HepG2 (cell line): Measurements from ENCODE around the gene SH2D3A. TPM values are rescaled to one million over a fixed set of nuclear protein-coding genes. Genes with fewer than 3 reads are reported as not detected.

ENCODE experiments used
- CENPX ChIP-seq: sonication (generic); formaldehyde crosslinking; IDR thresholded peaks from 2 replicates; pipeline ENCODE4 v1.9.0; 2021; ENCODE audit warnings: mild to moderate bottlenecking, missing genetic modification reagents, moderate library complexity
- CREB1 ChIP-seq, 2 experiments: fragments of 450-650 bp in 1 of 2; IDR thresholded peaks; 2 replicates each; pipeline ENCODE4 v1.6.1; 2016 to 2017; ENCODE audit warnings: control low read depth in 1 of 2, mild to moderate bottlenecking in 1 of 2, missing compliant biosample characterization in 1 of 2, missing genetic modification characterization in 1 of 2
- HNF4G ChIP-seq, 2 experiments: sonication (generic) in 1 of 2; formaldehyde crosslinking in 1 of 2; IDR thresholded peaks; 2 replicates each; pipeline versions ENCODE4 v1.4.0 to v1.6.1; 2011 to 2020; ENCODE audit warnings: borderline replicate concordance in 2 of 2, low read depth in 2 of 2, mild to moderate bottlenecking in 2 of 2, low read length in 1 of 2, missing genetic modification reagents in 1 of 2, moderate library complexity in 1 of 2
- KAT2B ChIP-seq: fragments of 150-350 bp; IDR thresholded peaks from 2 replicates; pipeline ENCODE4 v1.6.1; 2014; ENCODE audit warnings: low read depth, low read length, borderline replicate concordance
- MYC ChIP-seq: sonication (generic); formaldehyde crosslinking; IDR thresholded peaks from 2 replicates; pipeline ENCODE4 v1.9.0; 2021; ENCODE audit warnings: missing genetic modification reagents, borderline replicate concordance
- PATZ1 ChIP-seq: sonication (generic); formaldehyde crosslinking; IDR thresholded peaks from 2 replicates; pipeline ENCODE4 v1.4.0; 2020; ENCODE audit warnings: missing genetic modification reagents
- PCBP2 ChIP-seq: fragments of 200-400 bp; formaldehyde crosslinking; optimal IDR thresholded peaks from 2 replicates; pipeline ENCODE3; 2018; ENCODE audit warnings: low read length, low read depth; ENCODE audit not compliant: poor library complexity, severe bottlenecking
- THAP11 ChIP-seq: IDR thresholded peaks from 2 replicates; pipeline ENCODE4 v1.6.1; 2016; ENCODE audit warnings: missing biosample characterization, missing genetic modification reagents
- ZNF318 ChIP-seq: sonication (generic); formaldehyde crosslinking; IDR thresholded peaks from 2 replicates; pipeline ENCODE4 v1.4.0; 2020; ENCODE audit warnings: mild to moderate bottlenecking, missing genetic modification reagents
- ZNF577 ChIP-seq: sonication (generic); formaldehyde crosslinking; IDR thresholded peaks from 2 replicates; pipeline ENCODE4 v1.4.0; 2020; ENCODE audit warnings: mild to moderate bottlenecking, low read depth, missing genetic modification reagents, borderline replicate concordance
- ZNF746 ChIP-seq: sonication (generic); formaldehyde crosslinking; IDR thresholded peaks from 2 replicates; pipeline ENCODE4 v1.8.0; 2022; ENCODE audit warnings: mild to moderate bottlenecking, missing genetic modification reagents
- ZSCAN9 ChIP-seq: IDR thresholded peaks from 2 replicates; pipeline ENCODE4 v1.6.1; 2016; ENCODE audit warnings: borderline replicate concordance
- polyA plus RNA-seq, 8 experiments: library from polyadenylated mRNA; depleted of rRNA in 3 of 8; stranded (reverse) in 7 of 8; unstranded in 1 of 8; fragments of >200 nt; fragmentation: Illumina TruSeq in 4 of 8; extraction: Trizol in 4 of 8; gene quantifications; 2 replicates each; pipeline versions ENCODE4 v1.2.1 to v1.2.3, GENCODE V29; 2011 to 2016; ENCODE audit warnings: low read depth in 4 of 8, missing spikeins in 1 of 8, mixed read lengths in 1 of 8; ENCODE audit not compliant: insufficient read depth in 1 of 8
- total RNA-seq, 5 experiments: library from RNA; depleted of rRNA; stranded (reverse); fragments of >200 nt; fragmentation: Illumina TruSeq; extraction: Trizol; gene quantifications; 2 replicates each; pipeline ENCODE4 v1.2.3, GENCODE V29; 2016; ENCODE audit warnings: low read depth in 1 of 5

Gene SH2D3A
- total and polyA plus RNA-seq, 2 of the 13 experiments (the other 11 are each of a cell fraction or from before 2014, with no cell fraction given): 1.0 to 2.2 TPM

DNA sequence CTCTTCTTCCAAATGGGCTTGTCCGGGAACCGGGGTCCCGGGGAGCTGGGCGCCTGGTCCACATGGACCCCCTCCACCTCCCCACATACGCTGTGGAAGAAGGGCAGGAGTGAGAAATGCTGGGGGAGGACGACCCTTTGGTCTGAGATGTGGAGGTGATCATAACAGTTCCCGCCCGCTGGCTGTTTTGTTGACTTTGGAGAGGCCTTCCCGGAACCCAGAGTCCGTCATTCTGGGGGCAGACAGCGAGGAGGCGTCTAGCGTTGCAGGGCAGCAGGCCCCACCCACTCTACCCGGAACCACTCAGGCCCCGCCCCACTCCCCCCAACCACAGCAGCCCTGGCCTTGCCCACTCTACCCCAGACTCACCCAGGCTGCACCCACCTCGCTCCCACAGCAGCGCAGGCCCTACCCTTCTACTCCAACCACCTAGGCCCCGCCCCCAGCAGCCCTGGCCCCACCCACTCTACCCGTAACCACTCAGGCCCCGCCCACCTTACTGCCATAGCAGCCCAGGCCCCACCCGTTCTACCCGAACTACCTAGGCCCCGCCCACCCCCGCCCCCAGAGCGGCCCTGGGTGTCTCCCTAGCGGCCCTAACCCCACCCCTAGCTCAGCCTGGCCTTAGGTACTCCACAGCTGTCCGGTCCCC is 37.0 kb downstream of the SH2D3A start (continued):
- TF ChIP-seq ZNF577 (CRISPR knock-in tag): no peak
- TF ChIP-seq HNF4G (IDR thresholded peaks at IDR 0.05; ENCODE audit: borderline replicate concordance, low read depth, low read length): no peak
- TF ChIP-seq HNF4G (CRISPR knock-in tag; IDR thresholded peaks at IDR 0.05; ENCODE audit: borderline replicate concordance, low read depth): 0 out of 2 replicates have a peak, but pooled peaks have one; percentile 40
- peak; percentile 52; the same call in 1 of the 2 replicates for TF ChIP-seq MYC (CRISPR knock-in tag)
- no peak for TF ChIP-seq KAT2B
- peak; percentile 70; the same call in 1 of the 2 replicates for TF ChIP-seq ZSCAN9 (CRISPR knock-in tag)
- TF ChIP-seq THAP11 (CRISPR knock-in tag): peak; percentile 81
- peak; percentile 95 for TF ChIP-seq PATZ1 (CRISPR knock-in tag)
- TF ChIP-seq CENPX (CRISPR knock-in tag): no peak
- no peak for TF ChIP-seq ZNF318 (CRISPR knock-in tag)
- peak; percentile 91 for TF ChIP-seq ZNF746 (CRISPR knock-in tag)
- TF ChIP-seq PCBP2: no peak
- TF ChIP-seq CREB1 (IDR thresholded peaks at IDR 0.05): peak; percentile 54
- TF ChIP-seq CREB1 (CRISPR knock-in tag; IDR thresholded peaks at IDR 0.05): no peak
